ENCODE results near the gene ARHGAP19.
"Not testable (repeated sequence)": the region's sequence is repeated elsewhere in the genome, so short reads cannot be mapped to it uniquely, and the experiment has no call there.

ARHGAP19 gene

GRCh38 chr10:97321804-97322190 is 29.4 kb upstream of the ARHGAP19 start:
- no peak for DNase-seq (ENCODE audit: low spot score)

DNA sequence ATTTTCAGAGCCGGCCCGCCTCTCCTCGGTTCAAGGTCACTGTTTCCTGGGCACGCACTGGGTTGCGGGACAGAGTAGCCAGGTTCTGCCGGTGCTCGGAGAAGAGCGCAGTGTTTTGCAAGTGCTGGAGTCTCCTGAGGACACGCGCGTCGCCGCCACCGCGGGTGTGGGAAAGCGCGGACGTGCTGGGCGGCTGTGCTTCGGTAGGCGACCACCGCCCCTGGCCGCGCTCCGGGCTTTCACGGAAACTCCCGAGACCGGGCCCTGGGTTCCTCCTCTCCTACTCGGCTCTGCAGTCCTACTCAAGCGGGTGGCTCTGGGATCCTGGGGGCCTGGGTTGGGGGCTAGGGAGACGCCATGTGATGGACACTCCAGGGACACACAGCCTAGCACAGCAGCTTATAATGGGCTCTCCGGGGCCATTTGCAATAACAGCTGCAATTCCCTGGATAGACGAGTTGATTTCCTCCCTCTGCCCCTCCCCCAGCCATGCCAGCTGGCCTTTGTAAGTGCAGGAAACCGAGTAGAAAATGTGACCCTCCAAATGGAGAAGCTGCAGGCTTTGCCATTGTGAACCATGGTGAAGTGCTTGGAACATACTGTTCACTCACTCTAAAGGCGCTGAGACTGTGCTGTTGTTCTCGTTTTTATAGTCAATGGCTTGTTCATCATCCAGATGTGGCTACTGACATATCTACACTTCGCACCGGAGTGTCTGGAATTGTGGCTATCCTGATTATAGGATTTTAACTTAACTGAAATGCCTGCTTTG is 28.8 kb upstream of the ARHGAP19 start:
- DNase-seq (ENCODE audit: low spot score) = no peak

DNA sequence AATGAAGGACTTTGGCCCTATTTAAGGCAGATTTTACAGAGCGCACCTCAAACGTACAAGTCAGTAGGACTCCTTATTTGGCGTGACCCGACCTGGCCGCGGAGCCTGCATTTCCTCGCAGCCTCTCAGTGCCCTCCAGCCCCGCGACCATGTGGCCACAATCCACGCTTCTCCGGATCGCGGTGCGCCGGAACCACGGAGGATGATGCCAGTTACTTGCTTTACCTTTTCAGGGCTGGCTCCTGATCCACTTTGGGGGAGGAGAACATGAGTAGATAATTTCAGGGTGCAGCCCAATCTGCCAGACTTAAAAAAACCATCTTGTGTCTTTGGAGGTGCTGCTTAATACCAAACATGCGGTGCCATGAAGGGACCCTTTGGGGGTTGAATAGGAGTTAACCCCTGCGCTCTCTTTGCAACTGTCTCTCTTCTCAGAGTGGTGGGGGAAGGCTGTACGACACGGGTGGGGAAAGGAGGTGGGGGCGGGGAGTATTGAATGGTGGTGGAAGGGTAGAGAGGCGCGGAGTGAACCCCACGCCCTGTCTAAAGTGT is 28.1 kb upstream of the ARHGAP19 start:
- DNase-seq (ENCODE audit: low spot score) = no peak

DNA sequence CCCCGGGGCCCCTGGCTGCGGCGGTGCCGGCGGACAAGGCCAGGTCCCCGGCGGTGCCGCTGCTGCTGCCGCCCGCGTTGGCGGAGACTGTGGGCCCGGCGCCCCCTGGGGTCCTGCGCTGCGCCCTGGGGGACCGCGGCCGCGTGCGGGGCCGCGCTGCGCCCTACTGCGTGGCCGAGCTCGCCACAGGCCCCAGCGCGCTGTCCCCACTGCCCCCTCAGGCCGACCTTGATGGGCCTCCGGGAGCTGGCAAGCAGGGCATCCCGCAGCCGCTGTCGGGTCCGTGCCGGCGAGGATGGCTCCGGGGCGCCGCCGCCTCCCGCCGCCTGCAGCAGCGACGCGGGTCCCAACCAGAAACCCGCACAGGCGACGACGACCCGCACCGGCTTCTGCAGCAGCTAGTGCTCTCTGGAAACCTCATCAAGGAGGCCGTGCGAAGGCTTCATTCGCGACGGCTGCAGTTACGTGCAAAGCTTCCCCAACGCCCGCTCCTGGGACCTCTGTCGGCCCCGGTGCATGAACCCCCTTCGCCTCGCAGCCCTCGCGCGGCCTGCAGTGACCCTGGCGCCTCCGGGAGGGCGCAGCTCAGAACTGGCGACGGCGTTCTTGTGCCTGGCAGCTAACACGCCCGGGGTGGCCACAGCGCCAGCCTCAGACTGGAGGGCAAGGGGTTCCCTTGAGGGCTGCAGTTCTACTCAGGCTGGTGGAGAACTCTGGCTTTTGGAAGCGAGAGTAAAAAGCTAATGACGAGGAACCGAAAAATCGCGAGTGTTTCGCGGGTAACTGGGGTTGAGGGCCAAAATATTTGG is 27.4 kb upstream of the ARHGAP19 start:
- DNase-seq (ENCODE audit: low spot score) = peak; percentile 67

GRCh38 chr10:97318772-97319651 is 26.6 kb upstream of the ARHGAP19 start, which contains the start of gene FRAT1:
Gene FRAT1 (plus strand): TSS chr10:97319271. CDS start chr10:97319454, 183 bp downstream.
- DNase-seq (ENCODE audit: low spot score) = peak; percentile 90

DNA sequence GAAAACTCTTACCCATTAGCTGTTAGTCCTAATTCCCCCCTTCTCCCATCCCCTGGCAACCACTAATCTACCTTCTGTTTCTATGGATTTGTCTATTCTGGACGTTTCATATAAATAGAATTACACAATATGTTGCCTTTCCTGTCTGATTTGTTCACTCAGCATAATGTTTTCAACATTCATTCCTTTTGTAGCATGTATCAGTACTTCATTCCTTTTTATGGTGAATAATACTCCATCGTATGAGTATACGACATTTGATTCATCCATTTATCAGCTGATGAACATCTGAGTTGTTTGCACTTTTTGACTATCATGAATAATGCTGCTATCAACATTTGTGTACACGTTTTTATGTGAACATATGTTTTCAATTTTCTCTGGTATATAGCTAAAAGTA is 22.2 kb upstream of the ARHGAP19 start:
- no peak for DNase-seq (ENCODE audit: low spot score)

DNA sequence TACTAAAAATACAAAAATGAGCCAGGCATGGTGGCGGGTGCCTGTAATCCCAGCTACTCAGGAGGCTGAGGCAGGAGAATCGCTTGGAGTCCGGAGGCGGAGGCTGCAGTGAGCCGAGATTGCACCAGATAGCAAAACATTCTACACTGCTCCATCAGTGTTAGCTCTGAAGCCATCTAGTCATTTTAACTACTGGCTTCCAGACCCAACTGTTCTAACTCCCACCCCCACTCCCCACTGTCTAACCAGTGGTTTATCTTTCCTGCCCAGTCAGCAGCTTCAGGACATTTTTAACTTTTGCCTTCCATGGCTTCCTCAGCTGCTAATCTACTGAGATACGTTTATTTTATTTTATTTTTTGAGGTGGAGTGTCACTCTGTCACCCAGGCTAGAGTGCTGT is 20.5 kb upstream of the ARHGAP19 start:
- DNase-seq (ENCODE audit: low spot score) = no peak

GRCh38 chr10:97311111-97311626 is 18.7 kb upstream of the ARHGAP19 start:
- DNase-seq (ENCODE audit: low spot score) = no peak

DNA sequence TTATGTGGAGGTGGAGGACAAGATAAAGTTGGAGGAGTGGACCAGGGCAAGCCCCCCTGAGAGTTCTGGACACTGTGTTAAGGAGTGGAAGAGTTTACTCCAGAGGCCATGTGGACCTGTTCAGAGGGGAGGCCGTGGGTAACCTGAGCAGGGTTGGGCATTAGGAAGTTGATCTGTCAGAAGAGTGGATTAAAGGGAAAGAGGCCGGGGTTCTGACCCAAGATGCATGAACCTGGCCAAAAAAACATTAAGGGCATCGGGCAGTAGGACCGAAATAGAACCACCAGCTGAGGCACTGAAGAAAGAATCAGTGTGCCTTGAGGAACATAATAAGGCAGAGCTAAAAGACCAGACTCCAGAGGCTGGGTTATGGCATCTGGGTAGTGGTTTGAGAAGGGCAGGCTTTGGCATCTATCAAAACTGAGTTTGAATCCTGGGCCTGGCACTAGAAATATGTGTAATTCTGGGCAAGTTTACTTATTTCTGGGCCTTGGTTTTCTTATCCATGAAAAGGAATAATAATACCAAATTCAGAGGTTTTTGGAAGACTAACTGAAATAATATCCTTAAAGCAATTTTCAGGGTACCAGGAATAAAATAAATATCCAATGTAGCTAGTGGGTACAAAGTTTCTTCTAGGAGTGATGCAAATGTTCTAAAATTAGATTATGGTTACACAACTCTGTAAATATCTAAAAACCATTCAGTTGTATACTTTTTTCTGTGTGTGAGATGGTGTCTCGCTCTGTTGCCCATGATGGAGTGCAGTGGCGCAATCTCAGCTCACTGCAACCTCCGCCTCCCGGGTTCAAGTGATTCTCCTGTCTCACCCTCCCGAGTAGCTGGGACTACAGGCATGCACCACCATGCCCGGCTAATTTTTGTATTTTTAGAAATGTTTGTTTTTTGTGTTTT is 15.7 kb upstream of the ARHGAP19 start:
- no peak for DNase-seq (ENCODE audit: low spot score)

GRCh38 chr10:97307441-97307840 is 15.0 kb upstream of the ARHGAP19 start:
- no peak for DNase-seq (ENCODE audit: low spot score)

- DNase-seq (ENCODE audit: low spot score) = no peak
These were observed 9.8 kb upstream of the ARHGAP19 start for GRCh38 chr10:97302088-97302791.

DNA sequence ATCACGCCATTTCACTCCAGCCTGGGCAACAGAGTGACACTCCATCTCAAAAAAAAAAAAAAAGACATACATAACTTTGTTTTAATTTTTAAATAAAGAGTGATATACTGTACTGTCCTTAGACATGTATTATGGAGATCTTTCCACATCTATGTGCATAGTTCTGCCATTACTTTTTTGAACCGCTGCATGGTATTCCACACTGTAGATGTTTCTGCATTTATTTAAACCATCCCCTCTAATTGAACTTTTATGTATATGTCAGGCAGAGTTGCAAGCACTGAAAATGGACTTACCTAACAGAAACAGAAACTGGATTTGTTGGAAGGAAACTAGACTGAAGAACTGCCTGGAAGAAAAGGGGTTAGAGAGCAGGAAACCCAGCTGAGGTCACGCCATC is 8.5 kb upstream of the ARHGAP19 start:
- no peak for DNase-seq (ENCODE audit: low spot score)

GRCh38 chr10:97298223-97298571 is 5.8 kb upstream of the ARHGAP19 start:
- DNase-seq (ENCODE audit: low spot score) = no peak

DNA sequence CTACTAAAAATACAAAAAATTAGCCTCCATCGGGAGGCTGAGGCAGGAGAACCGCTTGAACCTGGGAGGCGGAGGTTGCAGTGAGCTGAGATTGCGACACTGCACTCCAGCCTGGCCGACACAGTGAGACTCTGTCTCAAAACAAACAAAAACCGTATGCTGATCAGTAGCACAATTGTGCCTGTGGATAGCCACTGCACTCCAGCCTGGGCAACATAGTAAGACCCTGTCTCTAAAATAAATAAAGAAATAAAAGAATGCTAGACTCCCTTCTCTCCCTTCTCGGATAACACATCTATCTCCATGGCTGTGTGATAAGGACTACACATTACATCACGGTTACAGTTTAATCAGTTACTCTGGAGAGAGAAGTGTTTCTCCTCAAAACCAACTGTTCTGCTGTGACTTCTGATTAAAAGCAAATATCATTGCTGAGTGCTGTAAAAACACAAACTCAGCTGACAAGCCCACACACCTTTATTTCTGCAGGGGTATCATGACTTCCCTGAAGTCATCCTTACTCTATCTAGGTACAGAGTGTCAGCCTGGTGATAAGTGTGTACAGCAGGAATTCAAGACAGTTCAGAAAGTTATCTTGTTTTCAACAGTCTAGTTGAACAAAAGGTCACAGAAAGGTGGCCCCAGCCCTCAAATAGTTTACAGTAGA is 5.3 kb upstream of the ARHGAP19 start:
- no peak for DNase-seq (ENCODE audit: low spot score)

- DNase-seq (ENCODE audit: low spot score) = no peak
These were observed 393 bp upstream of the ARHGAP19 start for GRCh38 chr10:97292862-97293198.

GRCh38 chr10:97291357-97292096 is 910 bp downstream of the ARHGAP19 start:
- DNase-seq (ENCODE audit: low spot score) = no peak

GRCh38 chr10:97290576-97291356 is 1.7 kb downstream of the ARHGAP19 start:
- DNase-seq (ENCODE audit: low spot score) = not testable (repeated sequence)

DNA sequence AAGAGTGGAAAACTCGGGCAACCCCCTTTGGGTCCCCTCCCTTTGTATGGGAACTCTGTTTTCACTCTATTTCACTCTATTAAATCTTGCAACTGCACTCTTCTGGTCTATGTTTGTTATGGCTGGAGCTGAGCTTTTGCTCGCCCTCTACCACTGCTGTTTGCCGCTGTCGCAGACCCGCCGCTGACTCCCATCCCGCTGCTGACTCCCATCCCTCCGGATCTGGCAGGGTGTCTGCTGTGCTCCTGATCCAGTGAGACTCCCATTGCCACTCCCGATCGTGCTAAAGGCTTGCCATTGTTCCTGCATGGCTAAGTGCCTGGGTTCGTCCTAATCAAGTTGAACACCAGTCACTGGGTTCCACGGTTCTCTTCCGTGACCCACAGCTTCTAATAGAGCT is 2.4 kb downstream of the ARHGAP19 start:
- not testable (repeated sequence) for DNase-seq (ENCODE audit: low spot score)
